HepG2 (cell line): ENCODE data around the gene PROP1. TPM values are rescaled to one million over a fixed set of nuclear protein-coding genes. Genes with fewer than 3 reads are reported as not detected.
"Not testable (repeated sequence)": the region's sequence is repeated elsewhere in the genome, so short reads cannot be mapped to it uniquely, and the experiment has no call there.

Source experiments
- ATAC-seq: fragments of 200-7000 bp; cut with Tn5 transposase; 3 replicates; pipeline ENCODE4 v1.9.1; 2020; ENCODE audit warnings: mild to moderate bottlenecking, moderate library complexity
- BruUV-seq: library from RNA; stranded (reverse); fragments of 400-500 nt; replicated peaks from 2 replicates; lab custom pipeline; 2021; lab: Mats Ljungman, UMichigan
- CTCF ChIA-PET: fragments of 300-600 bp; formaldehyde crosslinking; extraction: SDS; loops from one replicate; lab custom pipeline; 2021; ENCODE audit warnings: low total read pairs, inconsistent platforms, low intra/inter-chr PET ratio; lab: Yijun Ruan, JAX
- POLR2A ChIA-PET: fragments of 350-600 bp; sonication (Branson Sonifier 250); formaldehyde crosslinking; loops from one replicate; lab custom pipeline; 2020; ENCODE audit warnings: antibody characterized with exemption, inconsistent platforms; lab: Yijun Ruan, JAX
- DNase-seq: peaks from one replicate; pipeline ENCODE4 v3.0.0-alpha.2; 2015; ENCODE audit warnings: low spot score
- FAIRE-seq: peaks from 3 replicates; lab custom pipeline; 2011; peaks lifted over from hg19 to GRCh38; lab: Jason Lieb, UNC
- H2AFZ ChIP-seq: one replicate; pipeline ENCODE4 v1.6.1; 2011; ENCODE audit warnings: low read length, inconsistent platforms
- H3K27ac ChIP-seq: fragments of 300-600 bp; 3 replicates; pipeline ENCODE4 v1.8.0; 2011; ENCODE audit warnings: mixed run types, mild to moderate bottlenecking, mixed read lengths, low read length, inconsistent platforms; ENCODE audit not compliant: insufficient read depth; ENCODE audit errors: extremely low read length
- H3K27me3 ChIP-seq, 2 experiments: fragments of 200-600 bp in 1 of 2; 2 replicates in 1 of 2; 3 replicates in 1 of 2; pipeline versions ENCODE4 v1.6.0 to v1.8.0; 2011; ENCODE audit warnings: low read length in 2 of 2, mild to moderate bottlenecking in 2 of 2, moderate library complexity in 2 of 2, inconsistent platforms in 1 of 2; ENCODE audit not compliant: insufficient read depth in 2 of 2, control insufficient read depth in 1 of 2
- H3K36me3 ChIP-seq, 2 experiments: fragments of 200-600 bp in 1 of 2; replicated peaks in 1 of 2; 2 replicates in 1 of 2; 3 replicates in 1 of 2; pipeline versions ENCODE4 v1.5.1 to v1.8.0; 2011; ENCODE audit warnings: low read length in 2 of 2, inconsistent platforms in 1 of 2; ENCODE audit not compliant: insufficient read depth in 2 of 2, control insufficient read depth in 1 of 2
- H3K4me1 ChIP-seq: 2 replicates; pipeline ENCODE4 v1.5.1; 2012; ENCODE audit warnings: low read length, inconsistent platforms; ENCODE audit not compliant: insufficient read depth
- H3K4me2 ChIP-seq: 2 replicates; pipeline ENCODE4 v1.6.0; 2011; ENCODE audit warnings: low read depth, low read length, inconsistent platforms
- H3K4me3 ChIP-seq, 3 experiments: fragments of 200-600 bp in 1 of 3; sonication (generic), shearing (Covaris generic) in 1 of 3; replicated peaks in 1 of 3; 2 replicates each; pipeline ENCODE4 v1.5.1; 2011 to 2016; ENCODE audit warnings: low read length in 3 of 3, inconsistent platforms in 2 of 3, low read depth in 2 of 3, mild to moderate bottlenecking in 2 of 3, control low read depth in 1 of 3, mixed read lengths in 1 of 3; ENCODE audit not compliant: insufficient read depth in 1 of 3
- H3K79me2 ChIP-seq: one replicate; pipeline ENCODE4 v1.6.1; 2011; ENCODE audit warnings: low read length, inconsistent platforms; ENCODE audit not compliant: insufficient read depth
- H3K9ac ChIP-seq: 2 replicates; pipeline ENCODE4 v1.6.0; 2011; ENCODE audit warnings: mild to moderate bottlenecking, low read depth, low read length, inconsistent platforms; ENCODE audit not compliant: insufficient read depth
- H3K9me3 ChIP-seq: 2 replicates; pipeline ENCODE4 v1.5.1; 2012; ENCODE audit warnings: mild to moderate bottlenecking, low read length
- H4K20me1 ChIP-seq: 2 replicates; pipeline ENCODE4 v1.6.0; 2011; ENCODE audit warnings: inconsistent platforms, mild to moderate bottlenecking, low read length, moderate library complexity; ENCODE audit not compliant: insufficient read depth
- ATM ChIP-seq: fragments of 450-650 bp; IDR thresholded peaks from 2 replicates; pipeline ENCODE4 v1.7.1; 2017; ENCODE audit warnings: mild to moderate bottlenecking, borderline replicate concordance
- EEA1 ChIP-seq: sonication (generic); formaldehyde crosslinking; IDR thresholded peaks from 2 replicates; pipeline ENCODE4 v1.5.1; 2020; ENCODE audit warnings: mild to moderate bottlenecking, missing genetic modification reagents, borderline replicate concordance
- WGBS: methylation state at CpG from one replicate; pipeline ENCODE4 v1.1.6; 2017; ENCODE audit warnings: low lambda C conversion rate; 5-methylcytosine and 5-hydroxymethylcytosine counted together
- in situ Hi-C: cut with HindIII; loops from 2 replicates; pipeline ENCODE4 v1.10.0; 2017; ENCODE audit warnings: low pct_unique_long_range_greater_than_20kb; ENCODE audit not compliant: extremely low pct_ligation_motif_present
- intact Hi-C: fragments of 100-400 bp; cut with micrococcal nuclease; formaldehyde crosslinking; loops from one replicate; pipeline ENCODE4 v1.10.0; 2022; ENCODE audit not compliant: unreplicated experiment
- polyA plus RNA-seq, 8 experiments: library from polyadenylated mRNA; depleted of rRNA in 3 of 8; stranded (reverse) in 7 of 8; unstranded in 1 of 8; fragments of >200 nt; fragmentation: Illumina TruSeq in 4 of 8; extraction: Trizol in 4 of 8; gene quantifications; 2 replicates each; pipeline versions ENCODE4 v1.2.1 to v1.2.3, GENCODE V29; 2011 to 2016; ENCODE audit warnings: low read depth in 4 of 8, missing spikeins in 1 of 8, mixed read lengths in 1 of 8; ENCODE audit not compliant: insufficient read depth in 1 of 8
- total RNA-seq, 5 experiments: library from RNA; depleted of rRNA; stranded (reverse); fragments of >200 nt; fragmentation: Illumina TruSeq; extraction: Trizol; gene quantifications; 2 replicates each; pipeline ENCODE4 v1.2.3, GENCODE V29; 2016; ENCODE audit warnings: low read depth in 1 of 5
- TF ChIP-seq, protein P1 (sequence below), 2 experiments: sonication (generic) in 1 of 2; formaldehyde crosslinking in 1 of 2; IDR thresholded peaks; 2 replicates each; pipeline versions ENCODE4 v1.6.1 to v1.9.0; 2014 to 2022; ENCODE audit warnings: antibody characterized with exemption in 1 of 2, borderline replicate concordance in 1 of 2, inconsistent platforms in 1 of 2, low read depth in 1 of 2, missing genetic modification reagents in 1 of 2
- TF ChIP-seq, protein P2 (sequence below): sonication (generic); formaldehyde crosslinking; IDR thresholded peaks from 2 replicates; pipeline ENCODE4 v1.4.0; 2020; ENCODE audit warnings: missing genetic modification reagents, borderline replicate concordance

Gene PROP1
- total and polyA plus RNA-seq, 2 of the 13 experiments (the other 11 are each of a cell fraction or from before 2014, with no cell fraction given) = not detected

DNA sequence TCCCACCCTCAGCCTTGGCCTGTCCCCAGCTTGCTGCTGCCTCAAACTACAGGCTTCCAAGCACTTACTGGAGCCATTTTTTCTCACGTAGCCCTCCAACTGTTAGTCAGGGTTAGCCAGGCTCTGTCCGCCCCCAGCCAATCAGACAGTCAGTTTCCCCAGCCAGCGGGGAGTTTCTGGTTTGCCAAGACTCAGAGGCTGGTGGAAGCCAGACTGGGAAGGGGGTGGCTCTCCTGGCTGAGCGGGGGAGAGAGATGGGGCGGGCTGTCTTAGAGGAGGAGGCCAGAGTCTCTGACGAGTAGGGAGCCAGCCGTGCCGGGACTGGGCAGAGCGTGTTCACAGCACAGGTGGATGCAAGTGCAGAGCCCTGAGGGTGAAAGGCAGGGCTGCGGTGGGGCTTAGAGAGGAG is 15.3 kb downstream of the PROP1 start (continued):
- TF ChIP-seq, protein P1, sequence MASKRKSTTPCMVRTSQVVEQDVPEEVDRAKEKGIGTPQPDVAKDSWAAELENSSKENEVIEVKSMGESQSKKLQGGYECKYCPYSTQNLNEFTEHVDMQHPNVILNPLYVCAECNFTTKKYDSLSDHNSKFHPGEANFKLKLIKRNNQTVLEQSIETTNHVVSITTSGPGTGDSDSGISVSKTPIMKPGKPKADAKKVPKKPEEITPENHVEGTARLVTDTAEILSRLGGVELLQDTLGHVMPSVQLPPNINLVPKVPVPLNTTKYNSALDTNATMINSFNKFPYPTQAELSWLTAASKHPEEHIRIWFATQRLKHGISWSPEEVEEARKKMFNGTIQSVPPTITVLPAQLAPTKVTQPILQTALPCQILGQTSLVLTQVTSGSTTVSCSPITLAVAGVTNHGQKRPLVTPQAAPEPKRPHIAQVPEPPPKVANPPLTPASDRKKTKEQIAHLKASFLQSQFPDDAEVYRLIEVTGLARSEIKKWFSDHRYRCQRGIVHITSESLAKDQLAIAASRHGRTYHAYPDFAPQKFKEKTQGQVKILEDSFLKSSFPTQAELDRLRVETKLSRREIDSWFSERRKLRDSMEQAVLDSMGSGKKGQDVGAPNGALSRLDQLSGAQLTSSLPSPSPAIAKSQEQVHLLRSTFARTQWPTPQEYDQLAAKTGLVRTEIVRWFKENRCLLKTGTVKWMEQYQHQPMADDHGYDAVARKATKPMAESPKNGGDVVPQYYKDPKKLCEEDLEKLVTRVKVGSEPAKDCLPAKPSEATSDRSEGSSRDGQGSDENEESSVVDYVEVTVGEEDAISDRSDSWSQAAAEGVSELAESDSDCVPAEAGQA (IDR thresholded peaks at IDR 0.05; ENCODE audit: low read depth) = no peak
- TF ChIP-seq, protein P1 (CRISPR knock-in tag; IDR thresholded peaks at IDR 0.05; ENCODE audit: borderline replicate concordance) = no peak
- TF ChIP-seq ATM = no peak
- TF ChIP-seq EEA1 (CRISPR knock-in tag) = no peak
- TF ChIP-seq, protein P2, sequence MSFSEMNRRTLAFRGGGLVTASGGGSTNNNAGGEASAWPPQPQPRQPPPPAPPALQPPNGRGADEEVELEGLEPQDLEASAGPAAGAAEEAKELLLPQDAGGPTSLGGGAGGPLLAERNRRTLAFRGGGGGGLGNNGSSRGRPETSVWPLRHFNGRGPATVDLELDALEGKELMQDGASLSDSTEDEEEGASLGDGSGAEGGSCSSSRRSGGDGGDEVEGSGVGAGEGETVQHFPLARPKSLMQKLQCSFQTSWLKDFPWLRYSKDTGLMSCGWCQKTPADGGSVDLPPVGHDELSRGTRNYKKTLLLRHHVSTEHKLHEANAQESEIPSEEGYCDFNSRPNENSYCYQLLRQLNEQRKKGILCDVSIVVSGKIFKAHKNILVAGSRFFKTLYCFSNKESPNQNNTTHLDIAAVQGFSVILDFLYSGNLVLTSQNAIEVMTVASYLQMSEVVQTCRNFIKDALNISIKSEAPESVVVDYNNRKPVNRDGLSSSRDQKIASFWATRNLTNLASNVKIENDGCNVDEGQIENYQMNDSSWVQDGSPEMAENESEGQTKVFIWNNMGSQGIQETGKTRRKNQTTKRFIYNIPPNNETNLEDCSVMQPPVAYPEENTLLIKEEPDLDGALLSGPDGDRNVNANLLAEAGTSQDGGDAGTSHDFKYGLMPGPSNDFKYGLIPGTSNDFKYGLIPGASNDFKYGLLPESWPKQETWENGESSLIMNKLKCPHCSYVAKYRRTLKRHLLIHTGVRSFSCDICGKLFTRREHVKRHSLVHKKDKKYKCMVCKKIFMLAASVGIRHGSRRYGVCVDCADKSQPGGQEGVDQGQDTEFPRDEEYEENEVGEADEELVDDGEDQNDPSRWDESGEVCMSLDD (CRISPR knock-in tag) = no peak

DNA sequence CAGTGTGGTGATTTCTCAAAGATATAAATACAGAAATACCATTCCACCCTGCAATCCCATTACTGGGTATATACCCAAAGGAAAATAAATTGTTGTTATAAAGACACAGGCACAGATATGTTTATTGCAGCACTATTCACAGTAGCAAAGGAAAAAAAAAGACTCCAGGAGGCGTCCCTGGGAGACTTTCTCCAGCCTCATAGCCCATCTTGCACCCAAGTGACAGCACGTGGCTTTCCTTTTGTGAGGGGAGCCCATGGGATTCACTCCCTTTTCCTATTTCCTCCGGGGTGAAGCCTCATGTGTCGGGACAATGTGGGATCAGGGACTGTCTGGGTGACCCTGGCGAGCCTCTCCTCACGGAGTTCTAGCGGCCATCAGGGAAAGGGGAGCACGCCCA is 18.4 kb downstream of the PROP1 start:
- H3K9ac ChIP-seq, CTCF ChIA-PET, H3K9me3 ChIP-seq, H4K20me1 ChIP-seq, H3K4me3 ChIP-seq, H3K79me2 ChIP-seq, H3K36me3 ChIP-seq, ATAC-seq, H3K4me2 ChIP-seq, H3K4me1 ChIP-seq, H2AFZ ChIP-seq, POLR2A ChIA-PET, BruUV-seq, DNase-seq, FAIRE-seq, in situ Hi-C loops, H3K27ac ChIP-seq: not testable (repeated sequence)
- 11% methylated on average over 6 of the region's 8 CpGs for WGBS
- H3K27me3 ChIP-seq = peaks cover 1 to 15% of the 10 kb centered on the region in 2 experiments; a peak in 2 of 5 replicates
- intact Hi-C loops = loop anchor here (5.0 kb wide), 1 partner anchor 185 kb away; no protein-coding TSS in a partner anchor
